Neuron (in vitro differentiated cells): ENCODE measurements around the gene TEAD1.
"Not testable (repeated sequence)": the region's sequence is repeated elsewhere in the genome, so short reads cannot be mapped to it uniquely, and the experiment has no call there.

Experiments
- H2AFZ ChIP-seq: one replicate; pipeline ENCODE4 v1.6.1; 2013; ENCODE audit warnings: low read depth, mild to moderate bottlenecking, inconsistent platforms, low read length, moderate library complexity
- H3K27me3 ChIP-seq: one replicate; pipeline ENCODE4 v1.6.1; 2013; ENCODE audit warnings: low read length; ENCODE audit not compliant: insufficient read depth
- H3K36me3 ChIP-seq: one replicate; pipeline ENCODE4 v1.6.1; 2013; ENCODE audit warnings: low read length; ENCODE audit not compliant: insufficient read depth
- H3K4me1 ChIP-seq: one replicate; pipeline ENCODE4 v1.6.1; 2013; ENCODE audit warnings: low read length; ENCODE audit not compliant: insufficient read depth
- H3K4me3 ChIP-seq: 2 replicates; pipeline ENCODE4 v1.5.1; 2013; ENCODE audit warnings: mild to moderate bottlenecking, low read length, moderate library complexity
- H3K9me3 ChIP-seq: one replicate; pipeline ENCODE4 v1.6.1; 2013; ENCODE audit warnings: low read length

TEAD1 gene

DNA sequence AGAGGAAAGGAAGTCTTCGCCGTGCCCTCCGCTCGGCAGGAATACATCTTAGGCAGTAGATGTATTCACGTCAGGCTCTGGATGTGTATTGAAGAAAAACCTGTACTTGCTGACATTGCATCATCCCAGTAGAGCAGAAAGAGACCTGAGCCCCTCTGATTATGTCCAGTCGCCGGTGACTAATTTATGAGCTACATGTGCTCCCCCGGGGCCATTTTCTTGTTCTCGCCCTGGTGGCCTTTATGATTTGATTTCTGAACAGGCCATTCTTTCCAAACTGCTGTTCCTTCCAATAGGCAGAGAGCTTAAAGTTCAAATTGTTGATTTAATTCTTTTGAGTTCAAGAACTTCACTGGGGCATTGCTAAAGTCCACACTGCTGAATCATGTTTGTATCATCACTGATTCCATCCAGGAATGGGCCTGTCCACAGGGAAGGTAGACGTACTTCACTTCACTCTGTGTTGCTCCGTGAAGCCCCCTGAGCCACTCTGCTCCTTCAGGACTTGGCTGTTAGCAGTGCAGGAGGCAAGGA lies 197.6 kb downstream of the TEAD1 start:
- Histone ChIP-seq H3K4me1 (peaks cover 4% of the 10 kb centered on the region), H3K9me3 (no peaks in the 10 kb centered on the region), H3K36me3 (peaks cover 29% of the 10 kb centered on the region)

DNA sequence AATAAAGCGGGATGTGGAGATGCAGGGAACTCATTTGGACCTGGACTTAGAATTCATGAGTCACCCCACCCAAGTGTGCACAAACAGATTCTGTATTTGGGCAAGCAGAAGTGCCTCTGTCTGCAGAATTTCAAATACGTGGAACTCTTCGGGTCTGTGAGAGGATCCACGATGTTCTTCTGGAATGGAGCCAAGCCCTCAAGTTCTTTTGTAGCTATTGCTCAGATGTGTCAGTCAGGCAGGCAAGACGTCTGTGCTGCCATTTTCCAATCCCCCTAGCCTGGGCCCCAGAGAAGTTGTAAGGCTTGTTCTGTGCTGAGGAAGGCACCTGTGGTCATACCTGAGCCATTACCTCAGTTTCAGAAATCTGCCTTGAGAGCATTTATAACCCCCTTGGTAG lies 202.1 kb downstream of the TEAD1 start:
- H2AFZ ChIP-seq = no peak overlapping the region
- peaks cover 4% of the 10 kb centered on the region for H3K4me1 ChIP-seq
- H3K4me3 ChIP-seq = no peak overlapping the region
- no peaks in the 10 kb centered on the region for H3K9me3 ChIP-seq
- peaks cover 41% of the 10 kb centered on the region for H3K36me3 ChIP-seq
- no peaks in the 10 kb centered on the region for H3K27me3 ChIP-seq

More for the DNA sequence above, 197.6 kb downstream of the TEAD1 start:
- no peak overlapping the region for H2AFZ ChIP-seq
- no peak overlapping the region for H3K4me3 ChIP-seq
- no peaks in the 10 kb centered on the region for H3K27me3 ChIP-seq

DNA sequence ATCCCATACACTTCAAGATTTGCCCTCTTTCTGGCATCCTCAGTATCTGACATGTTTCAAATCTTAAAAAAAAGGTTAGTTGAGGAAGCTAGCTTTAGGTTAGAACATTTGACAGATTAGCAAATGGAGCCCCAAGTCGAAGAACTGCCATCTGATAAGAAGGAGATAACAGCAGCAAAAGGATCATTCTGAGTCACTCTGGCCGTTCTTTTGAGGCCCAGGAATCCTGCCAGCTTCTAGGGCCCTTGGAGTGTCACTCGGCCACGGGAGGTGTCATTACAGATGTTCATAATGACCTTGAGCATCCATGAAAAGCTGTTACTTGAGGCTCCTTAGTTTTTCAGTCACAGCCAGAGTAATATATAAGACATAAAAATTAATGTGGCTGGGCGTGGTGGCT lies 202.8 kb downstream of the TEAD1 start:
- peaks cover 42% of the 10 kb centered on the region for H3K36me3 ChIP-seq
- peaks cover 2% of the 10 kb centered on the region for H3K4me1 ChIP-seq
- H3K4me3 ChIP-seq = no peak overlapping the region
- H2AFZ ChIP-seq = no peak overlapping the region
- H3K27me3 ChIP-seq = no peaks in the 10 kb centered on the region
- H3K9me3 ChIP-seq = no peaks in the 10 kb centered on the region

DNA sequence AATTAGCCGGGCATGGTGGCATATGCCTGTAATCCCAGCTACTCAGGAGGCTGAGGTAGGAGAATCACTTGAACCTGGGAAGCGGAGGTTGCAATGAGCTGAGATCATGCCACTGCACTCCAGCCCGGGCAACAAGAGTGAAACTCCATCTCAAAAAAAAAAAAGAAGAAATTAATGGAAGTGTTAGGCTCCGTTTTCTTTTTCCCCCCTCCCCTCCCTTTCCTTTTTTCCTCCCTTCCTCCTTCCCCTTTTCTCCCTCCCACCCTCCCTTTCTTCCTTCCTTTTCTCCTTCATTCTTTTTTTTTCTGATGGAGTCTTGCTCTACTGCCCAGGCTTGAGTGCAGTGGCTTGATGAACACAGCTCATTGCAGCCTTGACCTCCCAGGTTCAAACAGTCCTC lies 203.3 kb downstream of the TEAD1 start:
- H3K9me3 ChIP-seq, H3K4me3 ChIP-seq, H3K27me3 ChIP-seq, H3K4me1 ChIP-seq, H2AFZ ChIP-seq: not testable (repeated sequence)
- peaks cover 45% of the 10 kb centered on the region for H3K36me3 ChIP-seq

DNA sequence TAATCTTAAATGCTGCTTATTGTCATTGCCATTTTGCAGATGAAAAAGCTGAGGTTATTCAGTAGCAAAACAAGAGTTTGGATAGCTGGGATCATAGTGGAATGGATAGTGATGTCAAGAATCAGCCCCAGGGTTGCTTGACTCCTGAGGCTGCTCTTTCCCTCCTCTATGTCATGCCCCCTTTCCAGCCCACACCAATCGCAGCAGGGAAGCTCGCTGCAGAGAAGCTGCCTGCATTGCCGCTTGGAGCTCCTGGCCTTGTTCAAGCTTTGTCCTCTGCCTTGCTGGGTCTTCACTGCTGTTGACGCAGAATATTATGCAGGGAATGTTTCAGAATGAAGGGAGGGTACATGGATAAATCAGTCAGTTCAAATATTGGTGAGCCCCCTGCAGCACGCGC lies 206.1 kb downstream of the TEAD1 start:
- Histone ChIP-seq H3K9me3 (no peaks in the 10 kb centered on the region), H2AFZ (no peak overlapping the region), H3K4me1 (no peaks in the 10 kb centered on the region), H3K36me3 (peaks cover 59% of the 10 kb centered on the region), H3K27me3 (no peaks in the 10 kb centered on the region), H3K4me3 (no peak overlapping the region)

DNA sequence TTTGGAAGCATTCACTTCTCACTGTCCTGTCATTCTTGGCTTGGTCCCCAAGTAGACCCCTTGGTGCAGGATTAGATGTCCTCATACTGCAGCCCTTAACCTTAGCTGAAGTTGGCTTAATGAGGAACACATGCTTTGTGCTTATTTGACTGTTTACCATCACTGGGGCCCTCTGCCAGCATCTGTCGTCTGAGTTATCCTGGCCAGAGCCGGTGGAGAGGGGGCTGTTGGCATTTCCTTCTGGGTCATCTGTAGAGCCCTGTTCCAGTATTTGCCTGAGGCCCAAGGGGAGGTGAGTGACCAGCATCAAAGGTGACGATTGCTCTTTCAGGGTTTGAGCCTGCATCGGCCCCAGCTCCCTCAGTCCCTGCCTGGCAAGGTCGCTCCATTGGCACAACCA lies 208.4 kb downstream of the TEAD1 start:
- Histone ChIP-seq H3K9me3 (no peaks in the 10 kb centered on the region), H3K27me3 (no peaks in the 10 kb centered on the region), H2AFZ (no peak overlapping the region), H3K36me3 (peaks cover 71% of the 10 kb centered on the region), H3K4me3 (no peak overlapping the region), H3K4me1 (no peaks in the 10 kb centered on the region)

DNA sequence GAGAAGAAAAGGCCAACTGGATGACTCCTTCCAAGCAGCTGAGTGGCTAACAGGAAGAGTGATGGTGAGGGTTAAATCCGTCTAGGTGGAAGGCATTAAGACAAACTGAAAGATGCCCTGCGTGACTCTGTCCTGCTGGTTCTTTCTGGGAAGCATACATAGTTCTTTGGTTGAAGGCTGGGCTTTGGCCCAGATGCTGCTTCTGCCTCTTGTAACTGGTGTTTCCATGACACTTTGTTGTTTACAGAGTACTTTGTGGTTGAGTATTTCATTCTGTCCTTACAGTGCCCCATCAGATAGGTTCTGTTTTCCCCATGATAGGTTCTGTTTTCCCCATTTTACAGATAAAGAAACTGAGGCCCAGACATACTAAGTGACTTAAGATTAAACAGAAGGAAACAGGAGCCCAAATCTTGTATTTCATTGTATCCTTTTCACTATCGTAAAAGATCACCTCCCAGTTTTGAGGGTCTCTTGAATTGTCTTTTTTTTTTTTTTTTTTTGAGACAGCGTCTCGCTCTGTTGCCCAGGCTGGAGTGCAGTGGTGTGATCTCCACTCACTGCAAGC lies 210.6 kb downstream of the TEAD1 start:
- no peaks in the 10 kb centered on the region for H3K9me3 ChIP-seq
- no peaks in the 10 kb centered on the region for H3K4me1 ChIP-seq
- H3K27me3 ChIP-seq = no peaks in the 10 kb centered on the region
- H3K4me3 ChIP-seq = no peak overlapping the region
- H3K36me3 ChIP-seq = peaks cover 78% of the 10 kb centered on the region
- no peak overlapping the region for H2AFZ ChIP-seq

DNA sequence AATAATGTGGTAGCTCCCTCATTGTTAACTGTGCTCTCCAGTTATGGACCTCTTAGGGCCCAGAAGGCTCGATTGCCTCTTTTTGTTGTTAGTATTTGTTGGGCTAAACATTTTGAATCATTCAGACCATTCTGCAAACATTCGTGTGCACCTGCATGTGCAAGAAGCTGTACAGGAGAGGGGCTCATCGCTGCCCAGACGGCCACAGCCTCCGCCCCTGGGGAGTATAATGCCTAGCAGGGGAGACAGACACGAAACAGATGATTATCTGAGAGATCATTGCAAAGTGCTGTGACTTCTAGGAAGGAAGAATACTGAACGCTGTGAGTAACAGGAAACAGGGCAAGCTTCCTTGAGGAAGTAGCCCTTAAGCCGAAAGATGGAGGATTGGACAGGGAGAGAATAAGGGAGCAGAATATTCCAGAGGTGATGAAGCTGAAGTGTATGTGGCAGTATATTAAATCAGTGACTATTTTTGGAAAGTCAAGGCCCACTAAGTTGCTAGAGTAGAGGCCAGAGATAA lies 211.6 kb downstream of the TEAD1 start:
- no peaks in the 10 kb centered on the region for H3K9me3 ChIP-seq
- no peaks in the 10 kb centered on the region for H3K27me3 ChIP-seq
- H2AFZ ChIP-seq = no peak overlapping the region
- peaks cover 71% of the 10 kb centered on the region for H3K36me3 ChIP-seq
- H3K4me3 ChIP-seq = no peak overlapping the region
- H3K4me1 ChIP-seq = no peaks in the 10 kb centered on the region

DNA sequence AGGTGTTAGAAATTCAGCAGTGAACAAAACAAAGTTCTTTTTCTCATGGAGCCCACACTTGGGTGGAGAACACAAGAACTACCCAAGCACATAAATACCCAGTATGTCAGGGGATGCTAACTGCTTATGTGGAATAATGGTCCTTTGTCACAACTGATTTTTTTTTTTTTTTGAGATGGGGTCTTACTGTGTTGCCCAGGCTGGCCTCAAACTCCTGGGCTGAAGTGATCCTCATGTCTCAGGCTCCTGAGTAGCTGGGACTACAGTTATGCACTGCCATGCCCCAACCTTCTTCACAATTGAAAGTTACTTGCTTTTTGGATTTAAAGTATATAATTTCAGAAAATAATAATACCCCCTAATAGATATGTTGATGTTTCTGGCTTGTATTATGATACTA lies 212.3 kb downstream of the TEAD1 start:
- H3K9me3 ChIP-seq = no peaks in the 10 kb centered on the region

DNA sequence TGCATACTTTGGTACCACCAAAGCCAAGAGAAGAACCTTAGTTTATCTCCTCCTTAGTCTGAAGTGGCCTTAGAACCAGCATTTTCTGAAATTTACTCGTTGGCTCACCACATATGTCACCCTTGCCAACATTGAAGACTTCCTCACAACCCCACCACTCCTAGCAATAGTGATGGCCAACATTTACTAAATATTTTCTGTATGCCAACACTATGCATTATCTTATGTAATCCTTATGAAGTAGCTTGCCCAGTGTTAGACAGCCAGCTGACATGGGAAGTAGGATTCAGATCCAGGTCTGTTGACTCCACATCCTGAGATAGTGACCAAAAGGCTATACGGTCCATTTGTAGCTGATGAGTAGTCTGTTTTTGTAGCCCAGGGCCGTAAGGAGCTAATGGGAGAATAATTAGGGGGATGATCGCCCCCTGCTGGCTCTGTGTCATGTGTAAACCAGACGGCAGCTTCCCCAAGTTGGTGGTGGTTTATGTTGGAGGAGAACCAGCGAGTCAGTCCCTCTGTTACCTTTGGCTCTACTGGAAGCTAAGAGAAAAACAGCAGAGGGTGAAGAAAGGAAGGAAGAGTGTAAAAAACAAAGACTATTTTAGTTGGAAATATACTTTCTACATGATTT lies 214.4 kb downstream of the TEAD1 start:
- H2AFZ ChIP-seq = no peak overlapping the region
- no peaks in the 10 kb centered on the region for H3K27me3 ChIP-seq
- H3K4me1 ChIP-seq = no peaks in the 10 kb centered on the region
- no peak overlapping the region for H3K4me3 ChIP-seq
- peaks cover 55% of the 10 kb centered on the region for H3K36me3 ChIP-seq
- H3K9me3 ChIP-seq = no peaks in the 10 kb centered on the region

More for the DNA sequence above, 212.3 kb downstream of the TEAD1 start:
- Histone ChIP-seq H3K27me3 (no peaks in the 10 kb centered on the region), H2AFZ (no peak overlapping the region), H3K36me3 (peaks cover 69% of the 10 kb centered on the region), H3K4me1 (no peaks in the 10 kb centered on the region), H3K4me3 (no peak overlapping the region)

DNA sequence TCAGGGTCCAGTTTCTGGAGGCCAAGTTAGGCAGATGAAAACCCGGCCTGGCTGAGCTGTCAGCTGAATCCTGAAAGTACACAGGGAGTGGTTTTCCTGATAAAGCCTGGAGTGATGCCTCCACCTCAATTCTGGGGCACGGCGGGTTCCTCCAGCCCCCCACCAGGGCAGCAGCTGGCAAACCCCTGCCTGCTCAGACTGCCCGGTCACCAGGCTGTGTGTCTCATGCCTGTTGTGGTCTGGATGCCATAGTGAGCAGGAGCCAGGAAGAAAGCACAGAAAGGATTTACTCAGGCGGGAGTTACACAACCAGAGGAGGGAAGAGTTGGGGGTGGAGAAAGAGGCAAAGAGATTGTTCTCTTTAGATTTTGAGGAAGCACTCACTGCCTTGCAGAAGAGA lies 215.0 kb downstream of the TEAD1 start:
- Histone ChIP-seq H3K9me3 (no peaks in the 10 kb centered on the region), H3K4me3 (no peak overlapping the region), H3K27me3 (no peaks in the 10 kb centered on the region), H3K36me3 (peaks cover 52% of the 10 kb centered on the region), H2AFZ (no peak overlapping the region), H3K4me1 (no peaks in the 10 kb centered on the region)

DNA sequence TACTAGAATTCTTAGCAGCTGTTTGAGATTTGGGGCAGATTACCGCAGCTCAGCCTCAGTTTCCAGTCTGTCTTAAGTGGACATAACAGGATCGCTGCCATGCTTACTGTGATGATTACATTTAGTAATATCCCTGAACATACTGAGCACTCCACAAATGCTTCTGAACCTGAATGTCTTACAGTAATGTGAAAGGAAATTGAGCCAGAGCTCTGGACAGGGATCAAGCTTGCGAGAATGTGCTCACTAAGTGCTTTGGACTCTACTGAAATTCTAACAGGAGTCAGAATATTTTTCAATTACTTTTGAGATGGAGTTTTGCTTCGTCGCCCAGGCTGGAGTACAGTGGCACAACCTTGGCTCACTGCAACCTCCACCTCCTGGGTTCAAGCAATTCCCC lies 216.3 kb downstream of the TEAD1 start:
- Histone ChIP-seq H3K9me3 (no peaks in the 10 kb centered on the region), H3K27me3 (no peaks in the 10 kb centered on the region), H3K36me3 (peaks cover 52% of the 10 kb centered on the region), H3K4me1 (no peaks in the 10 kb centered on the region), H3K4me3 (no peak overlapping the region), H2AFZ (no peak overlapping the region)

DNA sequence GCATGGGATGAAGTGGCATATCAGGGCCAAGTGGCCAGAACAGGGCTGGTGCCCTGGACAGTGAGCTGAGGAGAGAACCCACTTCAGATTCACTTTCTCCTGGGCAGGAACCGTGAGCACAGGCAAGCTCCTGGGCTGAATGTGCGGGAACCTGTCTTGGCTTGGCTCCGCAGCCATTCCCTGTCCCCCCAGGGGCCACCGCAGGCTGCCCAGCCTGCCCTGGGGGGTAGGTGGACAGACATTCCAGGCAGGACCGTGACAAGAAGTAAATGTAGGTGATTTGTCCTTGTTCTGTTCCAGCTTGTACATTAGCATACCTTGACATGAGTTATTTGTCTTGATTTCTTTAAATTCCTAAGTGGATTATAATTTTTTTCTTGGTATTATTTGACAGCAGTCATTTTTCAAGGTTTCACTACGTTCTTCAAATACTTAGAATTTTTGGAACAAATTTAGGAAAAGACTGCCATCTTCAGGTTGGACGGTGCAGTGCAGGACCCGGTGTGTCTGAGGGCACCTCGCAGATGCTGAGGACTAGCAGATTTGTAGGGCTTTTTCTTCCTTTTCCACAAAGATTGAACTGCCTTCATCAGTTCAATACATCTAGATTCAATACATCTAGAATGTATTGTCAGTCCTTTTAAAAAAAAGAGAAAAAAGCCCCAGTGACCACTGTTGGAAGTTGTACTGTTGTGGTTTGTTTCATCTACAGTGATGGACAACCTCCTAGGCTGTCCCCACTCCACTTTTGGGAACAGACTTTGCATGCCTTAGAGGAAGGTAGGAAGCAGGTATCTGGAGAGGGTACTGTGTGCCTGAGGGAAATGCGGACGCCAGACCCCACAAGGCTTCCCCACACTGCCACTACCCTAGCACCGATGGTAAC lies 219.8 kb downstream of the TEAD1 start:
- Histone ChIP-seq H3K4me1 (no peaks in the 10 kb centered on the region), H3K4me3 (no peak overlapping the region), H3K36me3 (peaks cover 55% of the 10 kb centered on the region), H3K27me3 (no peaks in the 10 kb centered on the region), H2AFZ (no peak overlapping the region), H3K9me3 (no peaks in the 10 kb centered on the region)
